SH-SY5Y (cell line): ENCODE data around the gene PAQR7.

Experiments
- GATA2 ChIP-seq: IDR thresholded peaks from 2 replicates; pipeline ENCODE4 v1.6.1; 2011; ENCODE audit warnings: mild to moderate bottlenecking, low read depth, low read length
- GATA3 ChIP-seq: IDR thresholded peaks from 2 replicates; pipeline ENCODE4 v1.6.1; 2011; ENCODE audit warnings: low read depth, mild to moderate bottlenecking, low read length, moderate library complexity

Gene PAQR7

DNA sequence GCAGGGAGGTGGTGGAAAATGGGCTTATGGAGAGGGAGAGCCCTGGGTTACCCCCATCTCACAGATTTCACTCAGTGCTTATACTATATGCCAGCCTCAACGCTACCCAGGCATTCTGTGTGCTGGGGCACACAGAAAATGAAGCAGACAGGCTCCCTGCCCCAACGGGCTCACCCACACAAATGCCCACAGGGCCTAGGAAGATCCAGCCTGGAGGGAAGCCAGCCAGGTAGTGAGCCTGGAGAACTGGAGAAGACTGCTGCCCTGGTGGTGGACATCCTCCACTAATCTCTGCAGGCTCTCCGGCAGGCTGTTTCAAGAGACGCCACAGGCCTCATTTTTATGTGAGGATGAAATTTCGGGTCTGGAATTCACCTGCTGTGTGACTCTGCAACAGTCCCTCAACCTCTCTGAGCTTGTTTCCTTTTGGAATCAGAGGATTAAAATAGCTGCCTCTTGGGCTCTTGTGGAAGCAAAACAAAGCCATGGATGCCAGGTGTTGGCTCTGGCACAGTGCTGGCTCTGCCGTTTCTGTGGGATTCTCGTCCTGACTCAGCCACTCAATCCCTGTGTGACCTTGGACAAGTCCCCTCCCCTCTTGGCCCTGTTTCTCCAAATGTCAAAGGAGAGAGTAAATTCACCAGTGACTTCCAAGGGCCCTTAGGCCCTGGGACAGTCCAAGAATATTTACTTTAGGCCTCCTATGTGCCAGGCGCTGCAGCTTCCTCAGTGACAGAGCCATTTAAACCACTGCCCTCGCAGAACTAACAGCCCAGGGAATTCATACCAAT, 3.6 kb downstream of the PAQR7 start:
- TF ChIP-seq GATA3 (no peak), GATA2 (no peak)

DNA sequence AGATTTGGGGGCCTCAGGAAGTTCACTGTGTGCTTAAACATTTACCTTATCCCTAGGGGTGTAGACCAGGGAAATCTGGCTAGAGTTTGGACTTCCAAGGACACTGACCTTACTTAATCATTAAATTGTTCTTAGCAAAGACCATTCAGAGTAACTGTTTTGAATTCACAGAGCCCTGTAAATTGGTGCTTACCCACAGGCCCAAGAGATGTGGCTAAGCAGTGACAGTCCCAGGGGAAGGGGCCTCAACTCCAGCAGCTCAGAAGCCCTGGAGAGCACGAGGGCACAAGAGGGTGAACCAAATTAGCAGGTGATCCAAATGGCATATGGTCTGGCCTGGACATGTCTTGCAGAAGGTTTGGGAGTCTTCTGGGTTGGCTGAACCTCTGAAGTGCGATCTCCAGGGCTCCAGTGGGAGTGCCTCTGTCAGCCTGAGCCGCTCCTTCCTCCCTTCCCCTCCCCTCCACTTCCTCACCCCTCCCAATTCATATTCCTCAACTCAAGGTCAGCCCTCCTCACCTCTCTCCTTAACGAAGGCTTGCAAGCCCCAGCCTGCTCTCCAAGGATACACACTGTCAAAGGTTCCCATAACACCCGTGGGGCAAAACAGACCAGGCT, 4.3 kb downstream of the PAQR7 start:
- no peak for TF ChIP-seq GATA2
- no peak for TF ChIP-seq GATA3

DNA sequence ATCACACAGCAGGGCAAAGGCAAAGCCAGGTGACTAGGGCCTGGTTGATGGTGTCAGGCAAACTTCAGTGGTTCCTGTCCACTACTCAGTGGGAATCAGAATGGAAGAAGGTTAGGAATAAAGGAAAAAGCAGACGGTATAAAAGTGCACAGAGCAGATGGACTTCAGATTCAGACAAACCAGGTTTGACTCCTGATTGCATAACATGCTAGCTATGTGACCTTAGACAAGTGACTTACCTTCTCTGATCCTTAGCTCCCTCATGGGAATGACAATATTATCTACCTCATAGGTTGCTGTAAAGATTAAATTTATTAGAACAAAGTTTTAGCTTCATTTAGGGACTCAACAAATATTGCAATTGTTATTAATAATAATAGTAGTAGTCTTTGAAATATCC, 4.9 kb downstream of the PAQR7 start:
- TF ChIP-seq GATA3 = no peak
- no peak for TF ChIP-seq GATA2

DNA sequence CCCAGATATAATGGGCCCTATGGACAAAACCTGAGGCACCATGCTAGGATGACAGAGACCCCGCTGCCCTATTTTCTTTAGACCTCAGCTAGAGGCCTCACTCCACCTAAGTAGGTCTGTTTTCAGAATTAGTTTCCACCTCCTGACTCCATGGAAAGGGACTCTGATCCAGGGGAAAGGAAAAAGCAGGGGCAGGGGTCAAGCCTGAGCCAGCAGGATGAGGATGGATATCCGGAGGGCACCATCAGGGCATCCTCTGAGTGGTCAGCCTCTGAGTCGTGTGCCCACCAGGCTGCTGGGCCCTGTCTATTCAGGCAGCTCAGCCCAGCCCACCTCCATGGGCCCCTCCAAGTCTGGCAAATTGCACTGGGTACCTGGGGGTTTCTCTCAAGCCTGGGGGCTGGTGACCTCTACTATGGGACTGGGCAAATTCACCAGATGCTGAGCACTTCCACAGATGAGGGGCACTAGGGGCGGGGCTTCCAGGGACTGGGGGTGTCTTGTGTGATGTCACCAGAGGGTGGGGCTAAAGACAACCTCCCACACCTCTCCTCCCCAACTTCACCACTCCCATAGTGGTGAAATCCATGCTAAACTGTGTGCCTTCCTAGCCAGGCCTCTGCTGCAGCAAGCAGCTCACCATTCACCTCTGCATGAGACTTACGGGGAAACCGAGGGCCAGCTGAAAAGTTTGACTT, 5.5 kb downstream of the PAQR7 start:
- TF ChIP-seq GATA2 (no peak), GATA3 (no peak)

DNA sequence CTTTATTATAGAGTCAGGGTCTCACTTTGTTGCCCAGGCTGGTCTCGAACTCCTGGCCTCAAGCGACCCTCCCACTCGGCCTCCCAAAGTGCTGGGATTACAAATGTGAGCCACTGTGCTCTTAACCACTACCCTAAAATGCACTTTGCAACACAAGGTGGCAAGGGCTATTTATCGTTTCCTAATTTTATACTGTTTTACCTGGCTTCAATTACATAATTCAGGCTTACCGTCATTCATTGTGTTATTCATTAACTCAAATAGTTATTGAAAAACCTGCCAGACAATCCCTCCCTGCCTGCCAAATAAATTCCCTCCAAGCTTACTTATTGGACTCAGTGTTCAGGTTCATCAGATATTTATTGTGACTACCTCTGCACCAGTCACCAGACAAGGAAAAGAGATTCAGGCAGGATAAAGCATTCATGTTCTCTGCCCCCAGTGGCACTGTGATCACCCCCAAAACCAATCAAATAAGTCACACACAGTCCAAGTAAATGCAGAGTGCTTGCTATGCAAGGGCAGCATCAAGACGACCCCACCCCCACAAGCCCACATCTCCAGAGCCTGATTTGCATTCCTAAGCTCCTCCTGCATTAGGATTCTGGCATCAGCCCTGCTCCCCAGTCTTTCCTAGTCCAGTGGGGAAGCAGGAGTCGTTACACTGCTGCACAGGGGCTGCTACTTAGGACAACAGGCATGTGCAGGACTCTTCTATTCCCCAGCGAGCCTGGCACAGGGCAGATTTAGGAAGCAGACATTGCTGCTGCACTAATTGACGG, 8.1 kb downstream of the PAQR7 start:
- TF ChIP-seq GATA2 (no peak), GATA3 (no peak)

DNA sequence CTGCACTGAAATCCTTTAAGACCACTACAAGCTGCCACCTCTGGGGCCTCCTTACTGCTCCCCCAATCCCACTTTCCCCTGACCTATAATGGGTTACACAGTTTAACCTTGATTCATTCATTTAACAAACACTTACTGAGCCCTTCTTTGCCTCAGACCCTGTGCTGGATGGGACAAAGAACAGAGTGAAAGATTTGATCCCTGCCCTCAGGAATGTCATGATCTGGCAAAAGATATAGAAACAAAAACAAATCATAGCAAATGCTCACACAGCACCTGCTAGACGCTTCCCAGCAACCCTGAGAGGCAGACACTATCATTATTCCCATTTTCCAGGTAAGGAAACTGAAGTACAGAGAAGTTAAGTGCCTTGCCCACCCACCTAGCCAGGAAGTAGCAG, 9.2 kb downstream of the PAQR7 start:
- TF ChIP-seq GATA3 = no peak
- TF ChIP-seq GATA2 = no peak

DNA sequence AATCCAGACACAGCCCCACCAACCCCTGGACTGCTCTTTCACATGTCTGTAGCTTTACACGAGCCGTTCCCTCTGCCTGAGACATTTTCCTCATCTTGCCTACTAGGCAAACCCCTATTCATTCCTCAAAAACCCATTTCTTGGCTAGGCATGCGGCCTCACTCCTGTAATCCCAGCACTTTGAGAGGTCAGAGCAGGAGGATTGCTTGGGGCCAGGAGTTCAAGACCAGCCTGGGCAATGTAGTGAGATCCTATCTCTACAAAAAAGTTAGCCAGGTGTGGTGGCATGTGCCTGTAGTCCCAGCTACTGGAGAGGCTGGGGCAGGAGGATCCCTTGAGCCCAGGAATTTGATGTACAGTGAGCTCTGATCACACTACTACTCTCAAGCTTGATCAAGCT, 11.1 kb downstream of the PAQR7 start:
- TF ChIP-seq GATA3 = no peak
- no peak for TF ChIP-seq GATA2

DNA sequence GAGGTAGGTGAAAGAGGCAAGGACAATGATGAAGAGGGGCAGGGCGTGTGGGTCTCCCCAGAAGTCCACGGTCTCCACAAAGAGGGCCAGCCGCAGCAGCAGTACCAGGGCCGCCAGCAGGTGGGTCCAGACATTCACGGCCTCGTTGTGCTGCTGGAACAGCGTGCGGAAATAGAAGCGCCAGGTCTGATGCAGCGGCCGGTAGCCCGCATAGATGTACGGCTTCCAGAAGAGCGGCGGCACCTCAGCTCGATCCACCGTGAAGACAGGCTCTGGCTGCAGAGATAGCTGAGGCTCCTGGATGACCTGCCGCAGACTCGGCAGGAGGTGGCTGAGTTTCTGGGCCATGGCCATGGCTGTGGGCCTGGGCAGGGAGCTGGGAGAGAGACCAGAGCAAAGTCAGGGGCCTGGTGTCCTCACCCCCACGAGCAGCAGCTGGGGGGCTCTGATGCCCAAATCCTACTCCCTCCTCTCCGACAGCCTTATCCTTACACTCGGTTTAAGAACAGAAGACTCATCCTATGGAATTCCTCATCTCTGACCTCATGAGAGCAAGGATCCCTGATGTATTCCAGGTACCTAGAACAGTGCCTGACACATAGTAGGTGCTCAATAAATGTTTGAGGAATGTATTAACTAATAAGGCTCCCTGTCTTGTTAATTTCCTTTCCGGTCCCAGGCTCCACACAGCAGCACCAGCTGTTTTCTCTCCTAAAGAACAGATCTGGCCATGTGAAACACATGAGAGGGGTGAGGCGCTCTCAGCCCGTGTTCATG, 11.8 kb downstream of the PAQR7 start:
- TF ChIP-seq GATA2 (no peak), GATA3 (no peak)

DNA sequence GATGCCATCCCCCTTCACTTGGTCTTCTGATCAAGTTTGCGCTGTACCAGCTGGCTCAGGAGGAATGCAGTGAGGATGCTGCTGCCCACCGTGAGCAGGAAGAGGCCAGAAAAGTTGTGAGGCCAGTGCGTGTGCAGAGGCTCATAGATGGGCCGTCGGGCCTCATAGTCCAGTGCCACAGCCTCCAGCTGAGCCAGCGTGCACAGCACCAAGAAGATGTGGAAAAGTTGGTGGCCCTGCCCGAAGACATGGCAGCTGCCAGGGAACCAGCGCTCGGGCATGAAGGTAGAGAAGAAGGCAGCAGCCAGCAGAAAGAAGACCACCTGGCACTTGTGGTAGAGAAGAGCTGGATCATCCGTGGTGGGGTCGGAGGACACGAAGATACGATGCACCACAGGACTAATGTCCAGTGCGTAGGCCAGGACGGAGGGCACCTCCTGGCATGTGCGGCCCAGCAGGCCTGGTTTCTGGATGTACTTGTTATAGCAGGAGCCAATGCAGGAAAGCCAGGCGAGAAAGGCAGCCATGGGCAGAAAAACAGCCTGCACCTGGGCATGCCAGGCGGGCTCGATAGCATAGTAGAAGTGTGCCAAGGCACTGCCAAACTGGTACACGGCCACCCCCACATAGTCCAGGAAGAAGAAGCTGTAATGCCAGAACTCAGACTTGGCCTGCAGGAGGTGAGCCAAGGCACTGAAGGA, 12.6 kb downstream of the PAQR7 start:
- no peak for TF ChIP-seq GATA3

DNA sequence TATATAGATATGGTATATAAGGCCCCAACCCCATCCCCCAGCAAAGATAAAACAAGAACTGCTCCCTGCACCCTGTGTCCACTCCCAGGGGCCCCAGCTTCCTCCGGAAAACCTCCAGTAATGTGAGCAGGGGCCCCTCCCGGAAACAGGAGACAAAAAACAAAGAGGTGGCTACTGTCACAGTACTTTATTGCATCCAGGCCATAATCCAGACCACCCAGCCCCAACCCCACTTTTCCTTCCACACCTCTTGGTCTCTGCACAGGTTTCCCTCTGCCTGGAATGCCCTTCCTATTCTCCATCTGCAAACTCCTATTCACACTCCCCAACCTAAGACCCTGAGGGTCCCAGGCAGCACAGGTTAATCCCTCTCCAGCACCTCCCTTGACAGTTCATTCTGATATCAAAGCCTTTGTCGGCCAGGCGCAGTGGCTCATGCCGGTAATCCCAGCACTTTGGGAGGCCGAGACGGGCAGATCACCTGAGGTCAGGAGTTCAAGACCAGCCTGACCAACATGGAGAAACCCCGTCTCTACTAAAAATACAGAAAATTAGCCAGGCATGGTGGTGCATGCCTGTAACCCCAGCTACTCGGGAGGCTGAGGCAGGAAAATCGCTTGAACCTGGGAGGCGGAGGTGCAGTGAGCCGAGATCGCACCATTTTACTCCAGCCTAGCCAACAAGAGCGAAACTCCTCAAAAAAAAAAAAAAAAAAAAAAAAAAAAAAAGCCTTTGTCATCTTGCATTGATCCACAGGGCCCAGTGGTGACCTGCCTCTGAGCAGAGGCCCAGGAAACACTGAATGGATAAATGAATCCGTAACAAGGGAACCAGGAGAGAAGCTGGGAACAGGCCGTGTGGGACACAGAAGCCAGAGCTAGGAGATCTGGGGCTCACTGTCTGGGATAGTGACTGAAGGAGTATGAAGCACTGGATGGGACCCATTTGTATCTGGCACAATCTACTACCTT, 13.9 kb downstream of the PAQR7 start:
- no peak for TF ChIP-seq GATA2
- no peak for TF ChIP-seq GATA3

DNA sequence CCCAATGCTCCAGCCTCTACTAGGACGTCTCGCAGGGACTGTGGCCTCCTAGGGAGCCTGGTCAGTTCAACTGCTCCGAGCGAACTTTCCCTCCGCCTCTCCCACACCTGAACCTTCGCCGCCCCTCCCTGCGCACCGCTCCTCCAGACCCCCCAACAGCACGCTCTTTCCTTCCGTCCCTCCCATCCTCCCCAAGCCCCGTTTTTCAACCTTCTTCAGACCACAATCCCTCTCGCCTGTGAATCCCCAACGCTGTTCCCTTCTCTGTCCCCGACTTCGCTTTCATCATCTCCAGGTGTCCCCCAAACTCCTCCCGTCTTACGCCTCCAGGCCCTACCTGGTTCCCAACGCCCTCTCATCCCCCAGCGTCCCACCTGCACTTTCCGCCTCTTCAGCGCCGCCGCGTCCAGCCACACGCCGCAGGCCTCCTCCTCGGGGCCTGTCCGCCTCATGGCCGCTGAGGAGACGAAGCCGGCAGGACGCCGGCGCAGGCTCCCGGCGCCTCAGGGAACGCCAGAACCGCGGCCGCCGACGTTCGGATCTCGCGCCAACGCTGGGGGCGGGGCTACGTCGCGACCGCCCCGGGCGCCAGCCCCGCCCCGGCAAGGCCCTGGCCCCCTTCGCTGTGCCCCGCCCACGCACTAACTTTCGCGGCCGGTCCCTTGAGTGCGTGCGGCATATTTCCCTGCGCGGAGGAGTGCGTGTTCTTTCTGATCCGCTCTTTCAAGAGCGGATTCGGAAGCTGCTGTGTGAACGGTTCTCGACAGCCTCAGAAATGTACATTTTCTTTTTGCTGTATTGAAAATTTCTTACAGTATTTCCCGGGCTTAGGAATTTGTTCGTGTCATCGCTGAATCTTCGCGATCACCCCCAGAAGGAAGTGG, 16.4 kb downstream of the PAQR7 start, which contains the start of gene AUNIP:
Gene AUNIP, minus strand, starts transcription at position 552 of the 884 bp plus-strand sequence. Its CDS starts 100 bp downstream, at position 452.
- no peak for TF ChIP-seq GATA3
- TF ChIP-seq GATA2 = no peak

DNA sequence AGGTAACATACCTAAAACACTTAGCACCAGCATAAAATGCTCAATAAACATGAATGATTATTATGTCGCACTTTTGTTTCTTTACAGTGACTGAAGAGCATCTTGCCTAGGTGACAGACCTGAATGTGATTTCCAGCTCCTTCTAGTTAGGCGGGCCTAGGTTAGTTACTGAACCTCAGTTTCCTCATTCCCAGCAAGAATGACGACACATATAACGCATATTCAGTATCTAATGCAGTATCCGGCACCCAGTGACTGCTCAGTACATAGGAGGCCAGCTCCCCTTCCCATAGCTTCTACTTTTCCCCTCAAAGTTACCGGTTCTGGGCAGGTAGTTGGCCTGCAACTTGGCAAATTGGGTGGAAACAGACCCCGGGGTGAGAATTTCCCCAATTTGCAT, 17.0 kb downstream of the PAQR7 start:
- TF ChIP-seq GATA2 = no peak
- TF ChIP-seq GATA3 = no peak
